Spleen (tissue), 7 donors: Measurements from ENCODE around the gene NETO1.

Source experiments
- POLR2A ChIP-seq, 3 donors: fragments of 450-650 bp; IDR thresholded peaks; one replicate each; pipeline ENCODE4 v1.5.1; 2017; ENCODE audit warnings: antibody characterized with exemption in 3 of 3, mild to moderate bottlenecking in 1 of 3
- TF ChIP-seq, protein P1 (sequence below), 11 experiments: fragments of 200-600 bp in 7 of 11; fragments of 450-650 bp in 4 of 11; sonication (generic) in 4 of 11; IDR thresholded peaks in 8 of 11; conservative IDR thresholded peaks in 3 of 11; 1 replicate in 7 of 11; 2 replicates in 4 of 11; pipeline versions ENCODE4 v1.4.0 to v1.8.0; 2016 to 2021; ENCODE audit warnings: antibody characterized with exemption in 11 of 11, inconsistent platforms in 4 of 11, mild to moderate bottlenecking in 1 of 11
- donor health status: DM: no; HTN: no; CAD: no; lungs with moderate emphysema.
- donor health status: DM: no; HTN: no; CAD: no.
- donor health status: DM: no; HTN: no; CAD: no.

DNA sequence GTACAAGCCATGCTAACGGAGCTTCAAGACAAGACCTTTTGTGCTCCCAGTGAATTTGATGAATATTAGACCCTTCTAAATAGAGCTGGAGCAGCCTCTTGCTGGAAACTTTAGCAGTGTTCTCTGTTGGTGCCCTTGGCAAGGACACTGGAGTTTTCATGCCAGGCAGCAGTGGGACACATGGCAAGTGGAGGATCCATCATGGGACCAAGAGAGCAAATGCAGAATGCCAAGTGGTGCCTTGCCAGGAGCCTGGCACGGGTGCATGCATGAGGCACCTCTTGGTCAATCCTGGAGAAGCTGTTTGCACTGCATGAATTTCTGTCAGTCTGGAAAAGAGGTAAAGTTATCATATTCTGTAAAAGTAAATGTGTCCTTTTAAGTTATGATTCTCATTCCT lies 59.1 kb downstream of the NETO1 start:
- TF ChIP-seq, protein P1, sequence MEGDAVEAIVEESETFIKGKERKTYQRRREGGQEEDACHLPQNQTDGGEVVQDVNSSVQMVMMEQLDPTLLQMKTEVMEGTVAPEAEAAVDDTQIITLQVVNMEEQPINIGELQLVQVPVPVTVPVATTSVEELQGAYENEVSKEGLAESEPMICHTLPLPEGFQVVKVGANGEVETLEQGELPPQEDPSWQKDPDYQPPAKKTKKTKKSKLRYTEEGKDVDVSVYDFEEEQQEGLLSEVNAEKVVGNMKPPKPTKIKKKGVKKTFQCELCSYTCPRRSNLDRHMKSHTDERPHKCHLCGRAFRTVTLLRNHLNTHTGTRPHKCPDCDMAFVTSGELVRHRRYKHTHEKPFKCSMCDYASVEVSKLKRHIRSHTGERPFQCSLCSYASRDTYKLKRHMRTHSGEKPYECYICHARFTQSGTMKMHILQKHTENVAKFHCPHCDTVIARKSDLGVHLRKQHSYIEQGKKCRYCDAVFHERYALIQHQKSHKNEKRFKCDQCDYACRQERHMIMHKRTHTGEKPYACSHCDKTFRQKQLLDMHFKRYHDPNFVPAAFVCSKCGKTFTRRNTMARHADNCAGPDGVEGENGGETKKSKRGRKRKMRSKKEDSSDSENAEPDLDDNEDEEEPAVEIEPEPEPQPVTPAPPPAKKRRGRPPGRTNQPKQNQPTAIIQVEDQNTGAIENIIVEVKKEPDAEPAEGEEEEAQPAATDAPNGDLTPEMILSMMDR (IDR thresholded peaks at IDR 0.05 in 8 of 11, conservative IDR thresholded peaks at IDR 0.05 in 3 of 11), result no peak
- TF ChIP-seq POLR2A (IDR thresholded peaks at IDR 0.05), result no peak
